HG03159 (cell line): Measurements from ENCODE around the gene GPR162.
"Not testable (repeated sequence)": the region's sequence is repeated elsewhere in the genome, so short reads cannot be mapped to it uniquely, and the experiment has no call there.

Experiments used
- ATAC-seq: cut with Tn5 transposase; IDR thresholded peaks from one replicate; pipeline ENCODE4 v1.9.1; 2021; ENCODE audit warnings: mild to moderate bottlenecking, moderate library complexity; ENCODE audit not compliant: unreplicated experiment

GPR162 gene

DNA sequence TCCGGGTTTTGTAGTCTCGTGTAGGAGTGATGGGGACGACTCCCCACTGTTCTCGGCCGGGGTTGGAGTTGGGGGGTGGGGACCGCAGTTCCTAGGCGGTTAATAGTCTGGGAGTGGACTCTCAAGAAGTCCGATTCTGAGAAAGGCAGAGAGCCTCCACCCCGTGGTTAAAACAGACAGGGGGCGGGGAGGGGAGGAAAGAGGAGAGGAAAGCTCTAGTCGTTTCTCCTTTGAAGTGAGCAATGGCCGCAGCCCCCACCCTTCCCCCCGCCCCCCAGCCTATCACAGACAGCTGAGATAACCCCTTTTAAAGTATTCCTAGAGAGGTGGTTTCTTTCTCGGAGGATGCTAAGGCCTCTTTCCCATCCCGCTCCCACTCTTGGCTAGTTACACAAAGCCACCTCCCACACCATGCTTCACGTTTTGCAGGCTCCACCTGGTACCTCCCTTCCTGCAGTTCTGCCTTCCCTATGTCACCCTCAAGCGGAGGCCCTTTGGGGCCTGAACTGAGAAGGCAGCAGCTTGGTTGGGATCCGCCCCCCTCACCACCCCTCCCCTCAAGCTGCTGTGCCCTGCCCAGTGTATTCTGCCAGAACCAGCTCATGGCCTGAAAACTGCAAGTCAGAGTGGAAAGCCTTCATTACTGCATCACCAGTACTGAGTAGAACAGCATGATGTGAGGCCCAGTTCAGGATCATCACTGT lies 31.2 kb downstream of the GPR162 start:
- no peak for ATAC-seq

DNA sequence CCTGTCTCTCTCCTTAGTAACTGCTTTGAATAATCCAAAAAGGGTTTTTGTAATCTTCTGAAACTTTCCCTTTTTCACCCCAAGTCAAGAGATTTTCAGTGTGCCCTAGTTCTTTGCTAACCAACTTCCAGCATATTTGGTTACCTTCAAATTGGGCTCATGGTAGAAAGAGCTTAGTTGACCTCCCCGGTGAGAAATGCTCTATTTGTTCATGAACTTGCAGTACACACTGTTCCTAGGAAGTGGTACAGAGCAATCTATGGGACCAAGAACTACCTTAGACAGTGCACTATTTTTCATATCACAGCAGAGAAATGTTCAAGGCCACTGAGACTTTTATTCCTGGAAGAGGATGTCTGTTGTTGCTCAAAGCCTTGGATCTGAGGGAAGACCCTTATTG lies 32.0 kb downstream of the GPR162 start:
- no peak for ATAC-seq

DNA sequence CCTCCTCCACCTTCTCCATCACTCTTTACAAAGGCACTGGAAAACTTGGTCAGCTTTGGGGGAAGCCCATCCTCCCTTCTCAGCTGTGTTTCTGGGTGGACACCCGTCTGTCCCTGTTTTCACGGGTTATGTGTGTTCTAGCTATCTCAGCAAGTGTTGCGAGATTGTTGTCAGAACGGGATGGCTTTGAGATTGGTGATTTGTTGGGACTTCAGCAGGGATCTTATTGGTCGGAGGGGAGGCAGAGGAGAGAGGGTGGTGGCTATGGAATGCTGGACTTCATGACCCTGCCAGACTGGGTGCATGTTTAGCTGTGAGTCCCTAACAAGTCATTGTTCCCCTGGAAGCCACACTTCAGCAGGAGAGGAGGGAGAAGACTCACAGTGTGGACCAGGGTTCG lies 32.4 kb downstream of the GPR162 start:
- ATAC-seq: no peak

DNA sequence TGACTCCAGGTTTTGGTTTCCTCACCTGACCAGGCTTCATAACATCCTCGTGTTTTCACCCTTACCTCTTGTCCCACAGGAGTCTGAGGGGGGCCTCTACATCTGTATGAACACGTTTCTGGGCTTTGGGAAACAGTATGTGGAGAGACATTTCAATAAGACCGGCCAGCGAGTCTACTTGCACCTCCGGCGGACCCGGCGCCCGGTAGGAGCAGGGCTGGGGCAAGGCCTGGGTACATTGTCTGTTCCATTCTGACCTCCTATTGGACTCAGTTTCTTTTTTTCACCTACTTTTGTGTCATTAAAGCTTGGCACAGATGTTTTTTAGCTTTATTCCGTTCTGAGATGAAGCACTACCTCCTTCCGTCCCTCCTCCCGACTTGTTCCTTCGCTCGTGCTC lies 33.7 kb downstream of the GPR162 start:
- ATAC-seq: no peak

DNA sequence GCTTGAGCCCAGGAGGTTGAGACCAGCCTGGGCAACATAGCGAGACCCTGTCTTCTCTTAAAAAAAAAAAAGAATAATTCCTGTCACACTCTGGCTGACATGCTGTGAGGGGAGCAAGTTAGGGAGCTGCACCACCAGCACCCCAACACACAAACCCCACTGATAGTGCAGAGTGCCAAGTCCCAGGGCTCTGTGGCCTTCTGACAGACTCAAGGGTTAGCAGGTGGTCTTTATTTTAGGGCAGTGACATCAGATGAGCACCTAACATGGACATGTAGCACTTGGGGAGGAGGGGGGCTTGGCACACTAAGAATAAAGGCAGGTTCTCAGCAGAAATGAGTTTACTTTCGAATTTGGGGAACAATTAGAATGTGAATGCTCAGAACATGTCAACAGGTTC lies 37.2 kb downstream of the GPR162 start:
- ATAC-seq: no peak

DNA sequence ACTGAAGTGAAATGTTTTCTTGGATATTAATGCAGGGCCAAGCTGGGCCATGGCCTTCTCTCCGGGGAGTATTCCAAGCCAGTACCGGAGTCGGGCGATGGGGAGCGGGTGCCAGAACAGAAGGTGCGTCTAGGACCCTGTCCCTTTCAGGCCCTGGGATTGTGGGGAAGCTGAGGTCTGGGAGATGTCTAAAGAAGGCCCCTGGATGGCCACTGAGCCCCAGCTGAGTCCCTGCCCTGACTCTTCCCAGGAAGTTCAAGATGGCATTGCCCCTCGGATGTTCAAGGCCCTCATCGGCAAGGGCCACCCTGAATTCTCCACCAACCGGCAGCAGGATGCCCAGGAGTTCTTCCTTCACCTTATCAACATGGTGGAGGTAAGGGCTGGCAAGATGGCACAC lies 38.5 kb downstream of the GPR162 start:
- ATAC-seq: no peak

DNA sequence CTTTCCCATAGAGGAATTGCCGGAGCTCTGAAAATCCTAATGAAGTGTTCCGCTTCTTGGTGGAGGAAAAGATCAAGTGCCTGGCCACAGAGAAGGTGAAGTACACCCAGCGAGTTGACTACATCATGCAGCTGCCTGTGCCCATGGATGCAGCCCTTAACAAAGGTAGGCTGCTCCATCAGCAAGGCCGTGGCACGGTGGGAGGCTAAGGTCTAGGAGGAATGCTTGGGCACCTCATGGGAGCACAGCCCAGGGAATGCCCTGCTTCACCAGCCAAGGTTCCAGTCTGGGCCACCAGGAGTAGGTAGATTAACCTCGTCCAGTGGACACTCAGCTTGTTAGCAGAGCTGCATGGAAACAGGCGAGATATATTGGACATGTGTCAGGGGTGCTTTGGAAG lies 39.3 kb downstream of the GPR162 start:
- ATAC-seq: no peak

DNA sequence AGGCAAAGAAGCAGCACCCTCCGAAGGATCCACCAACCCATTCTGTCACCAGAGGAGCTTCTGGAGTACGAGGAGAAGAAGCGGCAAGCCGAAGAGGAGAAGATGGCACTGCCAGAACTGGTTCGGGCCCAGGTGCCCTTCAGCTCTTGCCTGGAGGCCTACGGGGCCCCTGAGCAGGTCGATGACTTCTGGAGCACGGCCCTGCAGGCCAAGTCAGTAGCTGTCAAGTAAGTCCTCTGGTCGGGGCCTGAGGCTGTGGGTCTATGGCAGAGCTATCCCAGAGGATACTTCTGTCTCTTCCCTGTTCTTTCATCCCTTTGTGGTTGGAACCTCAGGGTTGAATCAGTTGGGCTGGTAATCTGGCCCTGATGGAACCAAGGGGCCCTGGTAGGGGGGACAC lies 39.8 kb downstream of the GPR162 start:
- ATAC-seq: no peak

DNA sequence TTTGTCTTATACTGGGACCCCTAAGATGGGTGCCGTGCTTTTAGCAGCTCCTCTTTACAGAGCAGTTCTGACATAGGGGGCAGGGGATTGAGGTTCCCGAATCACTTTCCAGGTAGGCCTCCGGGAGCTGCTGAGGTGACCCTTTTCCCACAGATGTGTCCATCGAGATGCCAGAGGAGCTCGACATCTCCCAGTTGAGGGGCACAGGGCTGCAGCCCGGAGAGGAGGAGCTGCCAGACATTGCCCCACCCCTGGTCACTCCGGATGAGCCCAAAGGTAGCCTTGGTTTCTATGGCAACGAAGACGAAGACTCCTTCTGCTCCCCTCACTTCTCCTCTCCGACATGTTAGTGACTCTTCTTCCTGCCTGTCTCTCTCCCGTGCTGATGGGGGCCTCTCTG lies 41.4 kb downstream of the GPR162 start:
- no peak for ATAC-seq

DNA sequence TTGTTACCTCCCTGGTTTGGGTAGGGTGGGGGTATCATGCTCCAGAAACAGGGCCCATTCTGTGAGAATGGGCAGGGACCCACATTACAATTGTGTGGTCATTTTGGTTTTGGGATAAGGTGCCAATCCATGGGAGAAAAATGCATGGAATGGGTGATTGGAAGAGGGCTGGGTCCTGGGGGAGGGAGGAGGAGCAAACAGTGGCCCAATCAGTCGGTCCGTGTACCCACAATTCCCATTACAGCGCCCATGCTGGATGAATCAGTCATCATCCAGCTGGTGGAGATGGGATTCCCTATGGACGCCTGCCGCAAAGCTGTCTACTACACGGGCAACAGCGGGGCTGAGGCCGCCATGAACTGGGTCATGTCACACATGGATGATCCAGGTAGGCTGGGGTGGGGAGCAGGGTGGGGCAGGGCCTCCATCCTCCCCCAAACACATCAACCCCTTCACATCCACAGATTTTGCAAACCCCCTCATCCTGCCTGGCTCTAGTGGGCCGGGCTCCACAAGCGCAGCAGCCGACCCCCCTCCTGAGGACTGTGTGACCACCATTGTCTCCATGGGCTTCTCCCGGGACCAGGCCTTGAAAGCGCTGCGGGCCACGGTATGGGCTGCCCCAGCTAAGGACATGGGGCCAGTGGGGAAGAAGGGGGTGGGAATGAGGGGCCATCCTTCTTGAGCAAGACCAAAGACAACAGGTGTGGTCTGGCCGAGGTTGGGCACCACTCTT lies 42.1 kb downstream of the GPR162 start:
- no peak for ATAC-seq

DNA sequence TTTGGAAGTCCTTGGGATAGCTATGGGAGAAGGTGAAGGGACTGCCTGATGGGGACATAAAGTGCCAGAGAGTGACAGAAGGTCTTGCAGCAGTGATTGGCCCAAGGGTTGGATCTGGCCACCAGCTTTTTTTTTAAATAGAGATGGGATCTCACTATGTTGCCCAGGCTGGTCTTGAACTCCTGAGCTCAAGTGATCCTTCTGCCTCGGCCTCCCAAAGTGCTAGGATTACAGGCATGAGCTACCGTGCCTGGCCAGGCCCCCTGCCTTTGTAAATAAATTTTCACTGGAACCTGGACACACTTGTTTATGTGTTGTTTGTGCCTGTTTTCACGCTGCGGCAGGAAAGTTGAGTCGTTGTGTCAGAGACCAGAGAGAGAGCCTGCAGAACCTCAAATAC lies 43.7 kb downstream of the GPR162 start:
- not testable (repeated sequence) for ATAC-seq

DNA sequence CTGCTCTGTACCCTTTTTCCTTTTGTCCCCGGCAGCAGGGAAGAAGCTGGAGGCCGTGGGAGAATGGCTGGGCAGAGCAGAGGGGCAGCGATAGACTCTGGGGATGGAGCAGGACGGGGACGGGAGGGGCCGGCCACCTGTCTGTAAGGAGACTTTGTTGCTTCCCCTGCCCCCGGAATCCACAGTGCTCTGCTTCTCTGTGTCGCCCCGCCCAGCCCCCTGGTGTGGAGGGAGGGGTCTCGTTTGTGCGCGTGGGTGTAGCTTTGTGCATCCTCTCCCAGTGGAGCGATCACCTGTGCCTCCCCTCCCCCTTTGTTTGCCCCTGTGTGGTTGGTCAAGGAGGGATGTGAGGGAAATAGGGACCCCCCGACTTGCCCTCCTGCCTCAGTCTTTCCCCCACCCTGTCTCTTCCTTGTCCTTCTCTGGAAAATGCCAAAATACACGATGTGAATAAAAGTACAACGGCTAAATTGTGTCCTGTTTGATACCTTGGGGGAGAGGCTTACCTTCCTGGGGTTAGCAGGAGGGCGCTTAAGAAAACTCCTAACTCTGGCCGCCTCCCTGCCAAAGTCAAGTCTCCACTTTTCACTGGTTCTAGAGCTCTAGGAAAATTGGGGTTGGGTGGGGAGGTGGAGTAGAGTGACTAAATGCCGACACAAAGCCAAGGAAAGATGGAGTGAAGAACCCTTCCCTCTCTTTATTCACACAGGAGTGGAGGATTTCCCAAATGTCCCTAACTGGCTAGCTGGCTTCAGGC lies 44.7 kb downstream of the GPR162 start:
- no peak for ATAC-seq

DNA sequence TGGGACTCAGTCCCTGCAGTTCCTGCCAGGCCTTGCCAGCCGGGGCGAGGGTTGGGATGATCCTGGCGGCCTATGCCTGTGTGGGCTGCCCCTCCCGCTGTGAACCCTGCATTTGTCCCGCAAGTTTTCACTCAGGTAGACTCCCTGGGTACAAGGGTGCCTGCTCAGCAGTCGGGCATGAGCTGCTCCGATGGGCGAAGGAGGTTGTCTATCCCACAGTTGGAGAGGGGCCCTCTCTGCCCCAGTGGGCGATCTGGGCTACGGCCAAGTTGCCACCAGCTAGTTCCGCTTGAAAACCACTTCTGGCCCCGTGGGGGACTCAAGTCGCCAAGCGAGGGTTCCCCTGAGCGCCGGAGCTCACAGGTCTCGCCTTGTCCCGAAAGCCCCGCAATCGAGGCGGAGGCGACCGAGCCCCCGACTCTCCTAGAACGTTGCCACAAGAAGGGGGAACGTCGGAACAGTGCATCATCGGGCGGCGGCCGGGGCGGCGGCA lies 45.3 kb downstream of the GPR162 start:
- ATAC-seq: peak; percentile 3

DNA sequence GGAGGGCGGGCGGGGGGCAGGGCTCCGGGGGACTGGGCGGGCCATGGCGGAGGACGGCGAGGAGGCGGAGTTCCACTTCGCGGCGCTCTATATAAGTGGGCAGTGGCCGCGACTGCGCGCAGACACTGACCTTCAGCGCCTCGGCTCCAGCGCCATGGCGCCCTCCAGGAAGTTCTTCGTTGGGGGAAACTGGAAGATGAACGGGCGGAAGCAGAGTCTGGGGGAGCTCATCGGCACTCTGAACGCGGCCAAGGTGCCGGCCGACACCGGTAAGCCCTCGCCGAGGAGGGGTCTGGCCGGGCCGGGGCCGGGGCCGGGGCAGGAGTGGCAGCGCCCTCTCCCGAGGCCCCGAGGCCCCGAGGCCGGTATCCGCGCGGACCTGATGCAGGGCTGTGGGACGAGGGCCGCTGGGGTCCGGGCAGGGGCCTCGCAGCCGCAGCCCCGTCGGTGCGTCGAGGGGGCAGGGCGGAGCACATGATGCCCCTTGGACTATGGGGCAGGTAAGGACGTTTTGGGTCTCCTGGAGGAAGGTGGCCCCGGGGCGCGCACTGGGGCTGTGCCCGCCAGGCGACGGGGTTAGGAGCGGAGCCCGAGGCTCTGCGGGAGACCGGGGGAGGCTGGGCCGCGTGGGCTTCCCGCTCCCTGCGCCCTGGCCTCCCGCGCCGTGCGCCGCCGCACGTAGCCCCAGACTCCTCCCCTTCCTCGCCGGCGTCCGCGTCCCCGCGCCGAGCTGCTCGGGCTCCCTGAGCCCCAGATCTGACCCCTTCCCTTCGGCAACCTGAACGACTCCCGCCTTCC lies 46.0 kb downstream of the GPR162 start, which contains the start of gene TPI1:
TPI1 (plus strand) TSS at position 119 of the 798 bp plus-strand sequence; CDS start at position 155, 36 bp downstream.
- ATAC-seq: peak; percentile 53

DNA sequence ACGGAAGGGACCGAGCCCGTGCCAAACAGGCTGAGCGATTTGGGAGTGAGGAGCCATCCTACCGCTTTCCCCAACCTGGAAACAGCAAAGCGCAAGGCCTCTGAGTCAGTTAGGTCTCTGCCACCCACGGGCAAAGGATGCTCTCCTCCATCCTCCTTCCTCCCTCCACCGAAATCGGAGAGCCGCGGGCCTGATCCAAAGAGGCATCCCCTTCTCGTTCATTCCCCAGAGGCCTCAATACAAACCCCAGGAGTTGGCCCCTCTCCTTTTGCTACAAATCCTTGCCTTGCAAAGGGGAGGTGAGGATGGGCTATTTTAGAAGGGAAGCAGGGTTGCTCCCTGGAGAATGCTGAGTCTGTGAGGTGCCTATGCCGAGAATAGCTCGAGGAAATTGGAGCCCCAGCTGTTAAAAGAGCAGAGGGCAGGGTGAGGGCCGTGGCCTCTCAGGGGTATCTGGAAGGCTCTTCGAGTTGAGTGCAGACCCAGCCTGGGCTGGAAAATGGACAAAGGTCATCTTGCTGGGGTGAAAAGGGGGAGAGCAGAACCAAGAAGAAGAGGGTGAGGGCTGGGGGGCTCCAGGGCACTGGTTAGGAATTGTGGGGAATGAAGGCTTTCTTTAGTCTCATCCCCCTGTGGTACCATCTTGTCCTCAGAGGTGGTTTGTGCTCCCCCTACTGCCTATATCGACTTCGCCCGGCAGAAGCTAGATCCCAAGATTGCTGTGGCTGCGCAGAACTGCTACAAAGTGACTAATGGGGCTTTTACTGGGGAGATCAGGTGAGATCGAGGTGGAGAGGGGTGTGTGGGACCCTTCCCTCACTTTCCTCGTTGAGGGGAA lies 46.8 kb downstream of the GPR162 start:
- no peak for ATAC-seq

DNA sequence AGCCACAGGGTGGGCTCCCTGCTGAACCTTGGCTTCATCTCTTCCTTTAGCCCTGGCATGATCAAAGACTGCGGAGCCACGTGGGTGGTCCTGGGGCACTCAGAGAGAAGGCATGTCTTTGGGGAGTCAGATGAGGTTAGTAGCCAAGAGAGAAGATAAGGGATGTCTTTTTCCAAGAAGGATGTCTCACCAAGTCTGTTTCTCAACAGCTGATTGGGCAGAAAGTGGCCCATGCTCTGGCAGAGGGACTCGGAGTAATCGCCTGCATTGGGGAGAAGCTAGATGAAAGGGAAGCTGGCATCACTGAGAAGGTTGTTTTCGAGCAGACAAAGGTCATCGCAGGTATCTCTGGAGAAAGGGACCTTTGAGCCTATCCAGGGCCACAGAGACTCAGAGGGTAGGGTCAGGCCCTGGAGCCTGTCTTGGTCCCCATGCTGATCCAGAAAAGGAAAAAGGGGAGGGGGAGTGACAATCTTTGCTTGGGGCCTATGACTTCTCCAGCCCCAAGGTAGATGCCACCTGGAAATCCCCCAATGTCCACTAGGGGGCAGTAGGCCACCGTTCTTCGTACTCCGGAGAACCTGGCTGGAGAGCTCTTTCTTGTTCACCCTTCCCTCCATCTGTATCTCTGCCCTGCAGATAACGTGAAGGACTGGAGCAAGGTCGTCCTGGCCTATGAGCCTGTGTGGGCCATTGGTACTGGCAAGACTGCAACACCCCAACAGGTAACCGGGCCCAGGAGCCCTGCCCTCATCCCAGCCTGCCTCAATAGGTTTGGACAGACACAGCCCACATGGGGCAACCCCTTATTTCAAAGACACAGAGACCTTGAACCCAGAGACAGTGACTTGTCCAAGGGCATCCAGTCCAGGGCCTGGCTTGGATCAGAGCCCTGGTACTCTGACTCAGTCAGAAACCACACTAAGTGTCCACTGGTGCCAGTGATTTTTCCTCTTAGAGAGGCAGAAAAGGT lies 47.7 kb downstream of the GPR162 start:
- no peak for ATAC-seq

DNA sequence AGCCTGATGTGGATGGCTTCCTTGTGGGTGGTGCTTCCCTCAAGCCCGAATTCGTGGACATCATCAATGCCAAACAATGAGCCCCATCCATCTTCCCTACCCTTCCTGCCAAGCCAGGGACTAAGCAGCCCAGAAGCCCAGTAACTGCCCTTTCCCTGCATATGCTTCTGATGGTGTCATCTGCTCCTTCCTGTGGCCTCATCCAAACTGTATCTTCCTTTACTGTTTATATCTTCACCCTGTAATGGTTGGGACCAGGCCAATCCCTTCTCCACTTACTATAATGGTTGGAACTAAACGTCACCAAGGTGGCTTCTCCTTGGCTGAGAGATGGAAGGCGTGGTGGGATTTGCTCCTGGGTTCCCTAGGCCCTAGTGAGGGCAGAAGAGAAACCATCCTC lies 48.7 kb downstream of the GPR162 start:
- ATAC-seq: not testable (repeated sequence)

DNA sequence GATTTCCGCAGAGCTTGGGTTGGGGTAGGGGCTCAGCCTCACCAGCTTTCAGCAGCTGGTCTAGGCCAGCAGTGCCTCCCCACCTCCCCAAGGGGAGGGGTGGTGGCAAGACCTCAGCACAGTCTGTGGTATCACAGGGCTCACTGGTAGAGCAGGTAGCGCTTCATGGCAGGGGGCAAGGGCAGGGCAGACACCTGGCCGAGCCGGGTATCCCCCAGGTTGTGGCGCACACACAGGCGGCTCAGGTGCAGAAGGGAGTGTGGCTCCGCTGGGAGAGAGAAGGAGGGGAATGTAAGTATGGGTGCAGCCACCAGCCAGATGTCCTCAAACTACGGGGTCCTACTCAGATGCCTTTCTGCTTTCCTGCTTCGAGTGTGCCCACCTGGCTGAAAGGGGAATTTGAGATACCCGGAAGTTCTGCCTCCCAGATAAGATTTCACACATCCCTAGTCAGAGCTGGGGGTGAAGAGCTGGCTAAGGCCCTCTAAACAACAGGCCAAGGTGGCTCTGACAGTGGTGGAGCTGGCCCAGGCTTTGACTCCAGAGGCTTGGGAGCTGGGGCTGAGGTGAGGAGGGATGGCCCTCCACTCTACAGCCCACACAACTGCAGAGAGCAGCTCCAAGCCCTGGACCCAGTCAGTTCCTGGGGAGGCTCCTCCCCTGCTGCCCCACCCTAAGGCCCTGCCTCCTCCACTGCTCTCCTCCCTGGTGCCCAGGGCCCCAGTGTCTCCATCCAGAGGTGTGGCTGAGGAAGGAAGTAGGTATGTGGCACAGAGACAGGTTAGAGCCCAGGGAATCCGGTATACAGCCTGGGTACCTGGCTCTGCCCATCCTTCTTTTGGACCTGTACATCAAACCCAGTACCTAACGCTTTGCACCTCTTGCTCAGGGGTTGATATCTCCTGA lies 49.7 kb downstream of the GPR162 start:
- no peak for ATAC-seq
